NOMO-1 treated with dmso at 0.1 percent for 144 hours (cell line): ENCODE measurements around the gene ARFGAP1.
"Not testable (repeated sequence)": the region's sequence is repeated elsewhere in the genome, so short reads cannot be mapped to it uniquely, and the experiment has no call there.

Source experiments
- DNase-seq: peaks from one replicate; lab custom pipeline; 2025; ENCODE audit not compliant: unreplicated experiment; lab: John Stamatoyannopoulos, UW

Gene ARFGAP1

DNA sequence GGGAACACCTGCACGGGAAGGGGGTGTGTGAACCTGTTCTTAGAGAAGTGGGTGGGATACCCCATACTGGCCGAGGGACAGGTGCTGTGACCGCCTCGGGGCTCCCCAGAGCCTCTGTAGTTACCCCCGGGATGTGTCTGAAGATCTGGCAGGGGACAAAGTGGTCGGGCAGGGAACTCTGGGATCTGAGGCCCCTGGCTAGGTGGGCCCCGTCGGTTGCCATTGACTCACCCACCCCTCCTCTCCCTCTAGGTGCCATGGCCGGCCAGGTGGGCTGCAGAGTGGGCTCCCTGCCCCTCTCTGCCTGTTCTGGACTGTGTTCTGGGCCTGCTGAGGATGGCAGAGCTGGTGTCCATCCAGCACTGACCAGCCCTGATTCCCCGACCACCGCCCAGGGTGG lies 32.6 kb upstream of the ARFGAP1 start:
- no peak for DNase-seq

DNA sequence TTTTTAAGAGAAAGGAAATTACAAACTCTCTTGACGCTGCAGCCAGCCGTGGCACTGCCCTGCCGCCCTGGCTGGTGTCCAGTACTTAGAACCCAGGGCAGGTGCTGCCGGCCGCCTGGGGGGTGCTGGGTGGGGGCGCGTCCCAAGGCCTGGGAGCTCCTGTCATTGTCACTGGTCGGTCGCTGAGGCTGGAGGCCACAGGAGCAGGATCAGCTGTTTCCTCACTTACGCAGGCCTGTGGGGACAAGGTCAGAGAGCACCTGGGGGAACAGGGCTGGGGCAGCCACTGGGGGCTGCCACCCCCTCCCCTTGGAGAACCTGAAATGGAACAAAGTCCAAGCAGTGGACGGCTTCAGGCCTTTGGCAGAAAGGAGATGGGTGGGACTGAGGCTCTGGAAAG lies 31.3 kb upstream of the ARFGAP1 start:
- DNase-seq: no peak

DNA sequence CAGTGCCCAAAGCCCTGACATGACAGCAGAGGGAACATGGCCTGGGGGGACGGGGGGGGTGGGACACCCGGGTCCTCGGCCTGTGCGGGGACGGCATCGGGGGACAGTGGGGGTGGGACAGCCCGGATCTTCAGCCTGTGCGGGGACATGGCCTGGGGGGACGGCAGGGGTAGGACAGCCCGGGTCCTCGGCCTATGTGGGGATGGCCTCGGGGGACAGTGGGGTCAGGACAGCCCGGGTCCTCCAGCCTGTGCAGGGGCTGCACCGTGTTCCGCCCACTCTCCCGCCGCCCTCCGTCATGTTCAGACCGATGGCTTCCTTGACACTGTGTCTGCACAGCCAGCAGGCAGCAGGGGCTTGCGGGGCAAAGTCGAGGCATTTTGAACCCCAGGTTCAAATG lies 29.9 kb upstream of the ARFGAP1 start:
- DNase-seq: no peak

DNA sequence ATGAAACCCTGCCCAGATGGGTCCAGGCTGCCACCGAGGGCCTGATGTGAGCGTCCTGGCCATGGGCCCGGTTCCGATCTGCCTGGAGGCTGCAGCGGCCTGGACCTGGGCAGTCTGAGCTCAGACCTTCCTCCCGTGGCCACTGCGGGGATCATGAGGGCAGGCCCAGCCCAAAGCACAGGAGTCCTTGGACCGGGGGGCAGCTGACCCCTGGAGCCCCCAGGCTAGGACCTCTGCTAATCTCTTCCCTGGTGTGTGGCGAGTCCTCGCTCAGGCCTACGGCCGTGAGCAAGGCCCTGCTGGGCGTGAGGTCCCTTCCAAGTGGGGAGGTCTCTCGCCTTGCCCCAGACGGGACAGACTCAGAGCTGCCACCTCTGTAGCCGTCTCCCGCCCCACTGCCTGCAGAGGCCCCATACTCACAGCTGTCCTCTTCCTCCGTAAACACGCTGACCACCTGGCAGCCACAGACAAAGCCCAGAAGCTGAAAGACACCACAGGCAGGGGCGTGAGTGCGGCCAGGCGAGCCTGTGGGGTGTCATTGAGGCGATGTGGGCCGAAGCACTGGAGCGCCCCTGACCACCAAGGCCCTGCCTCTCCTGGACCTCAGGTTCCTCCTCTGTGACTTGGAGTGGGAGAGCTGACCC lies 28.9 kb upstream of the ARFGAP1 start:
- no peak for DNase-seq

DNA sequence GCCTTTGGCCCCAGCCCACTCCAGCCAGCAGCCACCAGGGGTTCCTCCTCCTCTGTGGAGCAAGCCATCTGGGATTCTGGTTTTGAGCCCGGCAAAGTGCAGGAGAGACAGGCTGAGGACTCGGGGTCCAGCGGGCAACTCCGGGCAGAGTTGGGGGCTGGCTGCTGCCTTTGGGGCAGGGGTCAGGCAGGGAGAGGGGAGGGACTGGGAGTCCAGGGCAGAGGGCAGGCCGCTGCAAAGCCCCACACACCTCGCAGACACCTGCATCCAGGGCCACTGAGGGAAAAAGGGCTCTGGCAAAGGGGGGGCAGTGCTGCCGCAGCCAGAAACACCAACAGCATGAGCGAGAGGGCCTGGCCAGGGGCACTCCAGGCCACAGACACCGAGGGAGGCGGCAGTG lies 28.1 kb upstream of the ARFGAP1 start:
- no peak for DNase-seq

DNA sequence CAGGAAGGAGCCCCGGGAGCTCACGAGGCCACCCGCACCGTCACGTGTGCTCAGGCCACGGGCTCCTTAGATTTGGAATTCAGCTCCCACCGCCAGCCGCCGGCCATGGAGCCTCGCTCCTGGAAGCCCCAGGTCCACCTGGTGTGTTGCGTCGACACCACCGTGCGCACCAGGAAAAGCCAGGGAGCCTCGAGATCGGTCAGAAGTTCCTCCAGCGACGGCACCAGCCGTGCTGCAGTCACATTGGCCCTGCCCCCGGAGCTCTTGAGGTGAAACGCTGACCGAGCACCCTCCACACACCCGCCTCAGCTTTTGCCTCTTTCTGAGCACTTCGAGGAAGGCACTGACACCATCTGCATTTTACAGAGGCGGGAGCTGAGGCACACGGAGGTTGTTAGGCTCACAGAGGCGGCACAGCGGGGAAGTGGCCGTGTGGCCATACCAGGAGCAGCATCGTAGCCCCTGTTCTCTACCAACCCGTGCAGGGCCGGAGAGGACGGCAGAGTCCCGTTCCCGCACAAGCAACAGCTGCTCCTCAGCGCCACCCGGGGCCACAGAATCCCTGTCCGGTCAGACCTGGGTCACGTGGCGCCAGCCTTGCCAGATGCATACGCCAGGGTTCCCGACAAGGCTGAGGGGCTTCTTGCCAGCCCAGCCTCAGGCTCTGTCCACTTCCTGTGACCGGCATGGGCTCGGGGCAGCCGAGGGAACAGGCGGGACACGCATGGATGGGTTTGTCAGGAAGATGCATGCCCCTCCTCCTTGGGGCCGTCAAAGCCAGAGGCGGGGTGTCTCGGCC lies 25.9 kb upstream of the ARFGAP1 start:
- no peak for DNase-seq

DNA sequence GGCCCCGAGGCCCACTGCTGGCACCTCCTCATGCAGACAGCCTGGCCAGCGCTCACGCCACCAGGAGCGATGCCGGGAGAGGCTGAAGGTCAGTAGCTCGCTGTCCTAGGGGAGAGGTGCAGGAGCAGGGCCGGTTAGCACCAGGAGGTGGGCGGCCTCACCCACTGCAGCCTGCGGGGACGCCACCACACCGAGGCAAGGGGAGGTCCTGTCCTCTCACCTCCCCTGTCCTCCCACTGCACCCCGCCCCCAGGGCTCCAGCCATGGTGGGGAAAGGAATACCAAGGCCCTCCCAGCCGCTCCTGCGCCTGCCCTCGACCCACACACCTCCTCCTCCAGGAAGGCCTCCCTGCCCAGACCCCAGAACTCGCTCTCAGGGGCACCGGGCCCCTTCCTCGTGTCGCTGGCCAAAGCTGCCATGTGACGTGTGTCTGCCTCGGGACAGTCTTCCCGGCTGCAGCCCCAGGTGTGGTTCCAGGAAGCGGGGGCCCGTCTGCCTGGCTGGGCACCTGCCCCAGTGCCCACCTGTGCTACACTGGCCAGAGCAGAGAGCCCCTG lies 24.9 kb upstream of the ARFGAP1 start:
- DNase-seq: no peak

DNA sequence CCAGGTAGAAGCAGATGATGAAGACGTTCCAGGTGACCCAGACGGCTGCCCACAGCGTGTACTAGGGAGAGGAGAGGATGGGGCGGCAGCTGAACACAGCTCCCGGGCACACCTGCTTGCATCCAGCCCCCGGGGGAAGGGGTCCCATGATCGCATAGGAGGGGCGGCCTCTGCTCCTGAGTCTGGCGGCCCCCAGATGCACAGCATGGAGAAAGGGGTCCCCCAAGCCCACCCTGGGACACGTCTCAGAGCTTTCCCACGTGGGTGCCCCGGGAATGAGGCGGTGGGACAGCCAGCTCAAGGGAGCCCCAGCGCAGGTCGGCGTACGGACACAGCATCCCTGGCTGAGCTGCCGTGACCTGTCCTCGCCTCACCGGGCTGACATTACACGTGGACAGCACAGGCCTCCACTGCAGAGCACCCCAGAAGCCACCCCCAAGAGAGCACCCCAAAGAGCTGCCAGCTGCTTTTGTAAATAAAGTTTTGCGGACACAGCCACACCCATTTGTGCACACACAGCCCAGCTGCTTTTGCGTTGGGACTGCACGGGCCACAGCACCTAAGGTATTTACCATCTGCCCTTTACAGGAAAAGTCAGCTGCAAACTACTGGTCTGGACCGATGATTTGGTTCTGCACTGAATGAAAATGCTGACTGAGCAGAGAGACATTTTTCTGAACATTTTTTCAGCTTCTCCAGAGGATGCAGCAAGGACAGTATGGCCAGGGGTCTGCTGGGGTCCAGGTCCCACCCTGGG lies 23.6 kb upstream of the ARFGAP1 start:
- no peak for DNase-seq

DNA sequence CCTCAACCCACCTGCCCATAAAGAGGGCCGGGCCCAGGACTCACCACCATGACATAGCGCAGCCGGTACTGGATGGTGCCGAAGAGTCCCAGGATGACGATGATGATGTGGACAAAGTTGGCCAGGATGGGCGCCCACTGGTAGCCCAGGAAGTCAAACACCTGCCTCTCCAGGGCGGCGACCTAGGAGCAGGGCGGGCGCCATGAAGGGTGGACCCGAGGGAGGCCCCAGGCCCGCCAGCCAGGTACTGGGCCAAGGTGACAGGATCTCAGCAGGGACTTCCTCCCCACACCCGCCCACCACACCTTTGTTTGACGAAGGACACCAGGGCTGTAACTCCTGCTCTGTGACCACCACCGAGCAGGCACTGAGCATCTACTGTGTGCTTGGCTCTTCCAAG lies 22.7 kb upstream of the ARFGAP1 start:
- no peak for DNase-seq

DNA sequence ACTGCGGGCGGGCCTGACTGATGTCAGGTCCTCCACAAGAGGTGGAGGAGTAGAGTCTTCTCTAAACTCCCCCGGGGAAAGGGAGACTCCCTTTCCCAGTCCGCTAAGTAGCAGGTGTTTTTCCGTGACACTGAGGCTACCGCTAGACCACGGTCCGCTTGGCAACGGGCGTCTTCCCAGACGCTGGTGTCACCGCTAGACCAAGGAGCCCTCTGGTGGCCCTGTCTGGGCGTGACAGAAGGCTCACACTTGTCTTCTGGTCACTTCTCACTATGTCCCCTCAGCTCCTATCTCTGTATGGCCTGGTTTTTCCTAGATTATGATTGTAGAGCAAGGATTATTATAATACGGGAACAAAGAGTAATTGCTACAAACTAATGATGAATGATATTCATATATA lies 21.3 kb upstream of the ARFGAP1 start:
- not testable (repeated sequence) for DNase-seq

DNA sequence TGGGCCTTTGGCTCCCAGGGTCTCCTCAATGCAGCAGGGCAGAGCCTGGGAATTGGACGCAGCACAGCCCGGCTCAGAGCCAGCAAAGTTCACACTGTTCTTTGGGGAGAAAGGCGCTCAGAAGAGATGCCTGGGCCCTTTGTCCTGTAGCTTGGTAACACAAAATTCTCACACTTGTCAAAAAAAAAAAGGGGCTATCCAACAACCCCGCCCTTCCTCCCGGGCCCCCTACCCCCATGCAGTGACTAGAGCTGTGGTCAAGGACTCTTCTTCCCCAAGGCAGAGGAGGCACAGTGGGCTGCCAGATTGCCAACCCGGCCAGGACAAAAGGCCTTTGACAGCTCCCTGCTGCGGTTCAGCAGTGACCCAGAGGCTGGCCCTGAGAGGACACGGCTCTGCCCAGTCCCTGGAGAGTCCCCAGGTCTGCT lies 20.3 kb upstream of the ARFGAP1 start:
- DNase-seq: no peak

DNA sequence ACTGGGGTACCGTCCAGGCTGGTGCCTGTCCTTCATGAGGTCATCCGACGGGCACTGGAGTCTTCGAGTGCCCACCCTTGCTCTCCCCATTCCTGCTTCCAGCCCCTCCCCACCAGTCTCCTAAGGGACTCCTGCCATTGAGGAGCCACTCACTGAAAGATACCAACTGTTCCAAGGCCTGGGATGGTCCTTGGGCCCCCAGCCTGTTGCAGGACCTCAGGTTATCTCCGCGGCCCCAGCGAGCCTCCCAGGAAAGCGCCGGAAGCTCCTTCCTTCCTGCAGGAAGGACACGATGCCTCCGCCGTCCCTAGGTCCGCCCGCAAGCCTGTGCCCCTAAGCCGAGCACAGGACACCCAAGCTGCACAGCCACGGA lies 19.6 kb upstream of the ARFGAP1 start:
- no peak for DNase-seq

DNA sequence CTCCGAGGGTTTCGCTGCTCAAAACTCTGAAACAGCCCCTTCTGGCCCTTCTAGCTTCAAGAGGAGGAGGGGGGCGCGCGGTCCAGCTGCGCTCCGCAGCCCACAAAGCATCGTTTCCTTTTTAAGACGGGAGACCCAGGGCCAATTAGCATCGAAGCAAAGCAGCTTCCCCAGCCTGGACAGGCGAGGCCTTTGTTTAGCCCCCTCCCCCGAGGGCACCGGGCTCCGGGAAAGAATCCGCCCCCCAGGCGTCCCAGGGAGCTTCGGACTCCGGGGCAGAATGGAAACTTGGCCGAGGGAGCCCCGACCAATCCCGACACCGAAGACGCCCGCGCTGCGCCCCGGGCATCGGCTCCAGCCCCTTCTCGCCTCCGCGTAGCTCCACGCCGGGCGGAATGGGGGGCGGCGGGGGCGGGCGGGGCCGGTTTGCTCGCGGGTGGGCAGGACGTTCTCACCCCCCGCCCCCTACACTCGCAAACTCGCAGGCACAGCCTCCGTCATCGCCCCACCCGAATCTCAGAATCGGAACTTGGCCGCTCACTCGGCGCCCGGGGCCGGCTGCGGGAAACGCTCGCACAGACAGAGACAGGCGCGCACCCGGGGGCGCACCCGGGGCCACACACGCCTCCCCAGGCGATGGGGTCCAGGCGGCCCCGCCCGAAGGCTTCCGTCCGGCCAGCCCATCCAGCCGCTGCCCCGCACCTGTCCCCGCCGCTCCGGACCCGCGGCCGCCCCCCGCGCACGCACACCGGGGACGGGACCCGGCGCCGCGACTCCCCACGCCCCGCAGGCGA lies 19.0 kb upstream of the ARFGAP1 start:
- no peak for DNase-seq

DNA sequence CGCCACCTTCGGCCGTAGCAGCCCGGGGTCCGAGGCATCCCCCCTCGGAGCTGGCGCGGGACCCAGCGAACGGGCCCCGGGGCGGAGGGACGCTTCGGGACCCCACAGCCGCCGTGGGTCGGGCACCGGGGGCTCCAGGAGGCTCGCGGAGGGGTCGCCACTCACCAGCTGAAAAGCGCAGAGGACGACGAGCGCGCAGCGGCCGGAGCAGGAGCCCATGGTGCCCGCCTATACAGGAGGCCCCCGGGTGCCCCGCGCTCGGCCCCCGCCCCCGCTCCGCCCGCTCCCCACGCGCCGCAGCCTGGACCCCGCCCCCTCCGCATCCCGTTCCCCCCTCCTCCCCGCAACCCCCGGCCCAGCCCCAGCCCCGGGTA lies 18.4 kb upstream of the ARFGAP1 start, which contains the start of gene NKAIN4:
NKAIN4 (minus strand) TSS at position 232 of the 374 bp plus-strand sequence; CDS start at position 219, 13 bp downstream.
- DNase-seq: no peak

DNA sequence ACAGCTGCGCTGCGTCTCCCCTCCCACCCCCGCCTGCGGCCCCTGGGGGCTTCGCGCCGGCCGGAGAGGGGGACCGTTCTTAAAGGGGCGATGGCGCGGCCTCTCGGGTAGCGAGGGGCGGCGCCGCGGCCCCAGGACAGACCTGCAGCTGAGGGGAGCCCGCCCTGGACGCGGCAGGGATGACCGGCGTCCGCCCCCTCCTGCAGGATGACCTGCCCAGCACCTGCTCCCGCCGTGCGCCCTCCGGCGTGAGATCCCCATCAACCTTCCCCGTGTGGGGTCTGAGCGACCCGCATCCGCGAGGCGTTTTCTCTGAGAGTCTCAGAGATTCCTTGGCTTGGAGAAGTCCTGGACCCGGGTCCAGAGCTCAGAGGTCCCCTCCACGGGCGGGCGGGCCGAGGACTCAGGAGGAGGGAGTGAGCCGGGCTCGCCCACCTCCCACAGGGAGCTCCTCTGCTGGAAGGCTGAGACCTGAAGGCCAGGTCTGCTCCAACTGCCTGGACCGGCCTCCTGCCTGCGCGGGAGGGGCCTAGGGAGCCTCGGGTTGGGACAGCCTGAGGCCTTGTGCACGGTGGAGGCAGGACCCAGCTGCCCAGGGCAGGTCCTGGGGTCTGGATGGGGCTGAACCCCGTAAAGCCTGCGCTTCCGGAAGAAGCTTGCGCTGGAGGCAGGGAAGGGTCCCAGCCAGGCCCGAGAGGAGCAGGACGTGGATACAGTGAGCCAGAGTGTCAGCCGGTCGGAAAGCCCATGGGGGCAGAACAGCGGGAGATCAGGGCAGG lies 17.8 kb upstream of the ARFGAP1 start:
- no peak for DNase-seq

DNA sequence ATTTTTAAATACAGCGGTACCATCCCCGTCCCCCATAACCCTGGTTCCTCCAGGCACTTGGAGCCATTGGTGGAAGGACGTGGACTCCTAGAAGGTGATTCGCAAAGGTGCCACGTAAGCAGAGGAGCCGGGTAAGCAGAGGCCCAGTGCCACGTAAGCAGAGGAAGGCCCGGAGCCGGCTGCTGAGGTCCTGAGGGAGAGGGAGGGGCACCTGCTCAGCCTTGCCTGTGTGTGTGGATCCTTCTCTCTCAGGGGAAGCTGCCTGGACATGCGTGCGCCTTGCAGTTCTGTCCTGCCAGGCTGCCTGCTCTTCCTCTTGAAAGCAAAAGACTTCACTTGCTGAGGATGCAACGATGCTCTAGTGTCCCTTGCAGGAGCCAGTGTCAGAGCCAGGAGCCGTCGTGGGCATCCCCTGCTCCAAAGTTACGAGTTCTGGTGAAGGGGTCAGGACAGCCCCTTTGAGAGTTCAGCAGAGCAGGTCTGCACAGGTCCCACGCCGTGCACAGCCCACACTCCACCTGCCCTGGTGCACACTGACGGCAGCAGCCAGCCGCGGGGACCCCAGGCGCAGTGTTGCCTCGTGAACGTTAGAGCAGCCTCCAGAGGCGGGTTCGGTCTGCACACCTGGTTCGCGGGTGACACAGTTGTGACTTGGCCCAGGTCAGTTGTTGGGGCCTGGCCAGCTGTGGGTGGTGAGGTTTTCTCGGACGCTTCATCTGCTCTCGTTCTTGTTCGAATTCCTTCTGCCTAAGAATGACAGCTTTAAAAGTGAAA lies 16.5 kb upstream of the ARFGAP1 start:
- no peak for DNase-seq

DNA sequence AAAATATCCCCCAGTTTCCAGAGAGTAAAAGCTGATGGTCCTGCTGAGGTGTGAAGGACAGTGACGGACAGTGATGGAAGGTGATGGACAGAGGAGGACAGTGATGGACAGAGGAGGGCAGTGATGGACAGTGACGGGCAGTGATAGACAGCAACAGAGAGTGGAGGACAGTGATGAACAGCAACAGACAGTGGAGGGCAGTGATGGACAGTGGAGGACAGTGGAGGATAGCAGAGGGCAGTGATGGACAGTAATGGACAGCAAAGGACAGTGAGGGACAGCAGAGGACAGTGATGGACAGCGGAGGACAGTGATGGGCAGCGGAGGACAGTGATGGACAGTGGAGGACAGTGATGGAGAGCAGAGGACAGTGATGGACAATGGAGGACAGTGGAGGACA lies 15.7 kb upstream of the ARFGAP1 start:
- DNase-seq: no peak

DNA sequence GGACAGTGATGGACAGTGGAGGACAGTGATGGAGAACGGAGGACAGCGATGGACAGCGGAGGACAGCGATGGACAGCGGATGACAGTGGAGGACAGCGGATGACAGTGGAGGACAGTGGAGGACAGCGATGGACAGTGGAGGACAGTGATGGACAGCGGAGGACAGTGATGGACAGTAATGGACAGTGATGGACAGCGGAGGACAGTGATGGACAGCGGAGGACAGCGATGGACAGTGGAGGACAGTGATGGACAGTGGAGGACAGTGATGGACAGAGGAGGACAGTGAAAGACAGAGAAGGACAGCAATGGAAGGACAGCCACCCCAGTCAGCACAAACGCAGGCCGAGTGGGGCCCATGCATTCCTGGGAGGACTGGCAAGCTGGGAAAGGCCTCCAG lies 15.0 kb upstream of the ARFGAP1 start:
- no peak for DNase-seq

DNA sequence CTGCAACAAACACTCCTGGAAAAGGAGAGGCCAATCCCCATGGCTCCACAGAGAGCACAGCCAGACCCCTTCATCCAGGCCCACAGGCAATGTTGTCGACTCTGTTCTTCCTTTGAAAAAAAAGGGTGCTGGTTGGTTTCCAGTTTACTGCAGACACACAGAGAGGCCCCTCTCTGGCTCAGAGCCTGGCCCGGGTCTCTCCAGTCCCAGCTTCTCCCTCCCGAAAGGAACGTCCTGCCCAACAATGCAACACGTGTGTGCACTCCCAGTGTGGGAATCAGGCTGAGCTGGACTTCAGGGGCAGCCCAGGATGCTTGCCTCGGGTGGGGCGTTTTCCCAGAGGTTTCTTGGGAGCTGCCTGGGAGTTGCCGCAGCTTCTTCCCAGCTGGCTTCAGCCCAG lies 13.8 kb upstream of the ARFGAP1 start:
- no peak for DNase-seq
